Gastroesophageal sphincter (tissue), 4 donors: ENCODE results near the gene PRR15L. TPM values are rescaled to one million over a fixed set of nuclear protein-coding genes. Genes with fewer than 3 reads are reported as not detected.

ENCODE experiments used
- ATAC-seq: fragments of 150-250 bp; one replicate; pipeline ENCODE4 v1.9.1; 2016; ENCODE audit warnings: mild to moderate bottlenecking, moderate library complexity
- H3K27ac ChIP-seq, 4 donors: fragments of 200-600 bp; sonication (generic) in 3 of 4; 1 replicate in 3 of 4; 2 replicates in 1 of 4; pipeline ENCODE4 v1.5.1; 2016 to 2019
- H3K27me3 ChIP-seq: fragments of 200-600 bp; sonication (generic); one replicate; pipeline ENCODE4 v1.5.1; 2019
- H3K36me3 ChIP-seq, 2 donors: fragments of 200-600 bp; sonication (generic); one replicate each; pipeline ENCODE4 v1.5.1; 2019; ENCODE audit warnings: control low read depth in 1 of 2
- H3K4me1 ChIP-seq, 3 donors: fragments of 200-600 bp; sonication (generic); 1 replicate in 2 of 3; 2 replicates in 1 of 3; pipeline ENCODE4 v1.5.1; 2016 to 2019; ENCODE audit warnings: control low read depth in 2 of 3
- H3K4me3 ChIP-seq, 2 donors: fragments of 200-600 bp; sonication (generic); one replicate each; pipeline ENCODE4 v1.5.1; 2019; ENCODE audit warnings: mild to moderate bottlenecking in 1 of 2, moderate library complexity in 1 of 2
- H3K9me3 ChIP-seq, 3 donors: fragments of 200-600 bp; sonication (generic); one replicate each; pipeline ENCODE4 v1.5.1; 2017 to 2019; ENCODE audit warnings: control low read depth in 2 of 3
- EP300 ChIP-seq: sonication (generic); formaldehyde crosslinking; IDR thresholded peaks from one replicate; pipeline ENCODE4 v1.6.1; 2017; ENCODE audit warnings: antibody characterized with exemption, mild to moderate bottlenecking
- POLR2A ChIP-seq, 2 donors: fragments of 450-650 bp; IDR thresholded peaks; one replicate each; pipeline ENCODE4 v1.6.1; 2017; ENCODE audit warnings: antibody characterized with exemption in 2 of 2, mild to moderate bottlenecking in 2 of 2, moderate library complexity in 1 of 2
- POLR2AphosphoS5 ChIP-seq: sonication (generic); formaldehyde crosslinking; IDR thresholded peaks from one replicate; pipeline ENCODE4 v1.6.1; 2017; ENCODE audit warnings: antibody characterized with exemption
- WGBS, 2 donors: methylation state at CpG; one replicate each; pipeline ENCODE4 v1.1.5; 2018; ENCODE audit warnings: low coverage in 1 of 2; 5-methylcytosine and 5-hydroxymethylcytosine counted together
- total RNA-seq, 4 donors: library from RNA; depleted of rRNA; stranded (reverse); fragments of >200 nt; gene quantifications; one replicate each; pipeline ENCODE4 v1.1.0, GENCODE V29; 2016
- TF ChIP-seq, protein P1 (sequence below), 4 experiments: fragments of 200-600 bp in 2 of 4; fragments of 450-650 bp in 2 of 4; sonication (generic) in 1 of 4; IDR thresholded peaks; one replicate each; pipeline ENCODE4 v1.5.1; 2017 to 2019; ENCODE audit warnings: antibody characterized with exemption in 4 of 4, mild to moderate bottlenecking in 2 of 4, moderate library complexity in 2 of 4

Gene PRR15L
- total RNA-seq, 4 donors from 2014 or later: 0.19 to 3.5 TPM; not detected in 2

GRCh38 chr17:47993964-47994363 lies 36.3 kb upstream of the PRR15L start:
- peaks cover 39% of the 10 kb centered on the region for H3K27me3 ChIP-seq
- H3K27ac ChIP-seq: no peak overlapping the region
- WGBS, 2 donors: 75 to 84% methylated on average over 1 to 3 of the region's 5 CpGs
- no peaks in the 10 kb centered on the region for H3K9me3 ChIP-seq
- no peaks in the 10 kb centered on the region for H3K4me1 ChIP-seq
- no peaks in the 10 kb centered on the region for H3K36me3 ChIP-seq
- TF ChIP-seq POLR2A (IDR thresholded peaks at IDR 0.05): no peak
- TF ChIP-seq POLR2AphosphoS5: no peak
- TF ChIP-seq, protein P1, sequence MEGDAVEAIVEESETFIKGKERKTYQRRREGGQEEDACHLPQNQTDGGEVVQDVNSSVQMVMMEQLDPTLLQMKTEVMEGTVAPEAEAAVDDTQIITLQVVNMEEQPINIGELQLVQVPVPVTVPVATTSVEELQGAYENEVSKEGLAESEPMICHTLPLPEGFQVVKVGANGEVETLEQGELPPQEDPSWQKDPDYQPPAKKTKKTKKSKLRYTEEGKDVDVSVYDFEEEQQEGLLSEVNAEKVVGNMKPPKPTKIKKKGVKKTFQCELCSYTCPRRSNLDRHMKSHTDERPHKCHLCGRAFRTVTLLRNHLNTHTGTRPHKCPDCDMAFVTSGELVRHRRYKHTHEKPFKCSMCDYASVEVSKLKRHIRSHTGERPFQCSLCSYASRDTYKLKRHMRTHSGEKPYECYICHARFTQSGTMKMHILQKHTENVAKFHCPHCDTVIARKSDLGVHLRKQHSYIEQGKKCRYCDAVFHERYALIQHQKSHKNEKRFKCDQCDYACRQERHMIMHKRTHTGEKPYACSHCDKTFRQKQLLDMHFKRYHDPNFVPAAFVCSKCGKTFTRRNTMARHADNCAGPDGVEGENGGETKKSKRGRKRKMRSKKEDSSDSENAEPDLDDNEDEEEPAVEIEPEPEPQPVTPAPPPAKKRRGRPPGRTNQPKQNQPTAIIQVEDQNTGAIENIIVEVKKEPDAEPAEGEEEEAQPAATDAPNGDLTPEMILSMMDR (IDR thresholded peaks at IDR 0.05): no peak
- TF ChIP-seq EP300: no peak
- H3K4me3 ChIP-seq: no peak overlapping the region
- no peak for ATAC-seq

DNA sequence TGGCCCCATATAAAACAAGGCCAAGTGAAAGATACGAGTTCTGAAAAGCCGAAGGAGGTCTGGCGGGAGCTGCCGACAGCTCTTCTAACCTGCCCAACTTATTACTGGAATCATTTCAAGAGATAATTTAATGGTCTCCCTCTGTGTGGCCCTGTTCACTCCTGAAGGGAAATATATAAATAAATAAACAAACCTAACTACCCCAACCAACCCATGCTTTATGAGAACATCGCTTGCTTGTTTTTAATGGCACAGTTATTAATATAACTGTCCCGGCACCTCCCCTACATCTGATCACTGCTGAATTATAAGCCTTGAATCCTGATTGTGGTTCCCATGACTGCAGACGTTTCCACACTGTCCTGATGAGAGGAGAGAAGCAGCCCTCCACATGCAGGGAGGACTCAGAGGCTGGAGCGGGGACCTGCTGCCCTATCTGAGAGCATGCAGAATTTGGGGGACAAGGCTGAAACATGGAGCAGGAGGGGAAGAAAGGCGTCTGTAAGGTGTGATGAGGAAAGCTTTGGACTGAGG lies 35.4 kb upstream of the PRR15L start:
- H3K4me3 ChIP-seq: no peak overlapping the region
- WGBS, 2 donors: 74 to 85% methylated on average over 7 to 9 of the region's 9 CpGs
- H3K9me3 ChIP-seq: no peaks in the 10 kb centered on the region
- no peak for TF ChIP-seq POLR2A (IDR thresholded peaks at IDR 0.05)
- no peak for TF ChIP-seq EP300
- no peak for TF ChIP-seq POLR2AphosphoS5
- TF ChIP-seq, protein P1 (IDR thresholded peaks at IDR 0.05): no peak
- peaks cover 0 to 2% (median 0%) of the 10 kb centered on the region in 3 donors for H3K4me1 ChIP-seq
- no peaks in the 10 kb centered on the region for H3K36me3 ChIP-seq
- no peak for ATAC-seq
- H3K27ac ChIP-seq: no peak overlapping the region
- H3K27me3 ChIP-seq: peaks cover 34% of the 10 kb centered on the region

DNA sequence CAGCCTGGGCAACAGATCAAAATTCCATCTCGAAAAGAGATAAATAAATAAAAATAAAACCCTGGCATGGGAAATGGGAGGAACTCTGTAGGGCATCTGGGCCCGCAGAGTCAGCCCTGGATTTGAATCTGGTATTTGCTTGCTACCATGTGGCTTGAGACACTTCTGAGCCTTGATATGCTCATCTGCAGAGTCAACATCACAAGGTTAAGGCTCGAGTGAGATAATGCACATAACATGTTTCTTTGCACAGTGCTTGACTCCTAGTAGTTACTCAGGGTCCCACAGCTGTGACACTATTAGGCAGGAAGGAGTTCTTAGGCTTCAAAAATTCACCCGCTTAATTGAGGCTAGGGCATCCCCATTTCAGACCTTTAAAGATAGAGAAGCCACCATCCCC lies 34.5 kb upstream of the PRR15L start:
- H3K36me3 ChIP-seq: no peaks in the 10 kb centered on the region
- no peak for TF ChIP-seq POLR2AphosphoS5
- TF ChIP-seq POLR2A (IDR thresholded peaks at IDR 0.05): no peak
- TF ChIP-seq, protein P1 (IDR thresholded peaks at IDR 0.05): no peak
- TF ChIP-seq EP300: no peak
- H3K4me1 ChIP-seq: peaks cover 0 to 11% (median 4%) of the 10 kb centered on the region in 3 donors
- no peak overlapping the region for H3K4me3 ChIP-seq
- no peak overlapping the region for H3K27ac ChIP-seq
- ATAC-seq: no peak
- peaks cover 25% of the 10 kb centered on the region for H3K27me3 ChIP-seq
- no peaks in the 10 kb centered on the region for H3K9me3 ChIP-seq
- WGBS, 2 donors: 65 to 89% methylated on average over 3 to 4 of the region's 4 CpGs

GRCh38 chr17:47990962-47991731 lies 33.5 kb upstream of the PRR15L start:
- WGBS, 2 donors: 42% methylated on average over 5 of the region's 14 CpGs; no CpG with 5 or more reads in 1 of the 2 donors
- Histone ChIP-seq H3K4me3 (no peak overlapping the region), H3K36me3 (no peaks in the 10 kb centered on the region), H3K9me3 (no peaks in the 10 kb centered on the region), H3K4me1 (peaks cover 0 to 14% (median 8%) of the 10 kb centered on the region in 3 donors), H3K27me3 (peaks cover 15% of the 10 kb centered on the region), H3K27ac (no peak overlapping the region)
- no peak for ATAC-seq
- TF ChIP-seq POLR2A (IDR thresholded peaks at IDR 0.05) (no peak), POLR2AphosphoS5 (no peak), EP300 (no peak)
- TF ChIP-seq, protein P1 (IDR thresholded peaks at IDR 0.05): no peak

DNA sequence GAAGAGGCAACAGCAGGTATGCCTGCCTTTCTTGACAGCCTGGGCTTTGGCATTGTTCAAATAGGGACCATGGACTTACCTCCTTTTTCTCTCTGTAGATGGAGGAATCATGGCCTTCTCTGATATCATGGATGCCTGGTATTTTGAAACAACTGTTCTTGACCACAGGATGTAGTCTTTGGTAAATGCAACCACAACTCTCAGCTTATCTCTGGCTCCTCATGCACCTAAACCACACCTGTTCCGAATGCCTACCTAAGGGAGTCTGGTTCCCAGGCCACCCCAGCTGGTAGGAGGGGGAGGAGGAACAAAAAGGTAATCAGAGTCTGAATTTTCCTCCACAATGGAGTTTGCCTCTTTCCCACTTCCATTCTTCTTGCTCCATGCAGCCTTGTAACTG lies 32.0 kb upstream of the PRR15L start:
- WGBS, 2 donors: 100% methylated on average over 1 of the region's 1 CpG; no CpG with 5 or more reads in 1 of the 2 donors
- TF ChIP-seq, protein P1 (IDR thresholded peaks at IDR 0.05): no peak
- TF ChIP-seq POLR2A (IDR thresholded peaks at IDR 0.05) (no peak), POLR2AphosphoS5 (no peak), EP300 (no peak)
- ATAC-seq: no peak
- Histone ChIP-seq H3K36me3 (no peaks in the 10 kb centered on the region), H3K4me1 (peaks cover 0 to 14% (median 8%) of the 10 kb centered on the region in 3 donors), H3K9me3 (no peaks in the 10 kb centered on the region), H3K27ac (no peak overlapping the region), H3K27me3 (peaks cover 1% of the 10 kb centered on the region), H3K4me3 (no peak overlapping the region)
